MM.1S (cell line): Measurements from ENCODE around the gene EZH2.

Experiments used
- DNase-seq: peaks from one replicate; pipeline ENCODE4 v3.0.0-alpha.2; 2015
- H2AFZ ChIP-seq: fragments of 300-600 bp; sonication (generic); 2 replicates; pipeline ENCODE4 v1.6.0; 2016; ENCODE audit warnings: antibody characterized with exemption, low read length
- H3F3A ChIP-seq: fragments of 300-600 bp; sonication (generic); 2 replicates; pipeline ENCODE4 v1.6.1; 2016; ENCODE audit warnings: mild to moderate bottlenecking, antibody characterized with exemption, low read length, moderate library complexity, mixed read lengths; ENCODE audit not compliant: insufficient read depth
- H3K27ac ChIP-seq: fragments of 300-600 bp; sonication (generic); 2 replicates; pipeline ENCODE4 v1.5.1; 2016; ENCODE audit warnings: mild to moderate bottlenecking, low read length
- H3K27me3 ChIP-seq: fragments of 300-600 bp; sonication (generic); replicated peaks from 2 replicates; pipeline ENCODE4 v1.6.0; 2016; ENCODE audit warnings: low read length; ENCODE audit not compliant: insufficient read depth
- H3K36me3 ChIP-seq: fragments of 300-600 bp; sonication (generic); replicated peaks from 2 replicates; pipeline ENCODE4 v1.6.1; 2016; ENCODE audit warnings: mild to moderate bottlenecking, low read length, mixed read lengths; ENCODE audit not compliant: insufficient read depth
- H3K4me1 ChIP-seq: fragments of 300-600 bp; sonication (generic); 2 replicates; pipeline ENCODE4 v1.6.1; 2016; ENCODE audit warnings: low read length, mixed read lengths
- H3K4me2 ChIP-seq: fragments of 300-600 bp; sonication (generic); 2 replicates; pipeline ENCODE4 v1.6.0; 2016; ENCODE audit warnings: low read depth, low read length
- H3K4me3 ChIP-seq: fragments of 300-600 bp; sonication (generic); 2 replicates; pipeline ENCODE4 v1.5.1; 2016; ENCODE audit warnings: low read length, mixed read lengths
- H3K79me2 ChIP-seq: fragments of 300-600 bp; sonication (generic); 2 replicates; pipeline ENCODE4 v1.6.1; 2016; ENCODE audit warnings: mixed run types, low read length, mixed read lengths
- H3K9ac ChIP-seq: fragments of 300-600 bp; sonication (generic); 2 replicates; pipeline ENCODE4 v1.6.1; 2016; ENCODE audit warnings: low read length, mixed read lengths
- H3K9me2 ChIP-seq: fragments of 300-600 bp; sonication (generic); replicated peaks from 2 replicates; pipeline ENCODE4 v1.6.1; 2016; ENCODE audit warnings: mild to moderate bottlenecking, low read length, mixed read lengths; ENCODE audit not compliant: insufficient read depth
- H3K9me3 ChIP-seq: fragments of 300-600 bp; sonication (generic); replicated peaks from 2 replicates; pipeline ENCODE4 v1.6.1; 2016; ENCODE audit warnings: mild to moderate bottlenecking, low read length, mixed read lengths; ENCODE audit not compliant: insufficient read depth
- H4K20me1 ChIP-seq: fragments of 300-600 bp; sonication (generic); 2 replicates; pipeline ENCODE4 v1.6.1; 2016; ENCODE audit warnings: mild to moderate bottlenecking, low read length, moderate library complexity, mixed read lengths; ENCODE audit not compliant: insufficient read depth
- EZH2 ChIP-seq: fragments of 300-600 bp; sonication (generic); optimal IDR thresholded peaks from 2 replicates; pipeline ENCODE3; 2017; ENCODE audit warnings: low read depth, mild to moderate bottlenecking, antibody characterized with exemption, low read length, mixed read lengths
- EZH2phosphoT487 ChIP-seq: fragments of 300-600 bp; sonication (generic); IDR thresholded peaks from 2 replicates; pipeline ENCODE4 v1.6.1; 2018; ENCODE audit warnings: antibody characterized with exemption, low read length
- TF ChIP-seq, protein P1 (sequence below): fragments of 300-600 bp; sonication (generic); IDR thresholded peaks from 2 replicates; pipeline ENCODE4 v1.5.1; 2016; ENCODE audit warnings: antibody characterized with exemption, low read length, mixed read lengths

Gene EZH2

GRCh38 chr7:148912758-148913541 is 28.9 kb upstream of the EZH2 start:
- Histone ChIP-seq H3K36me3 (no peaks in the 10 kb centered on the region), H3K4me3 (no peak overlapping the region), H3K4me1 (0 out of 2 replicates have a peak, but pooled peaks cover 4% of the 10 kb centered on the region), H3K79me2 (no peaks in the 10 kb centered on the region), H2AFZ (no peak overlapping the region), H3K4me2 (no peak overlapping the region), H3K27me3 (no peaks in the 10 kb centered on the region), H3K9me3 (no peaks in the 10 kb centered on the region), H3K9ac (no peak overlapping the region), H3F3A (no peaks in the 10 kb centered on the region), H3K27ac (no peak overlapping the region), H3K9me2 (no peaks in the 10 kb centered on the region), H4K20me1 (no peaks in the 10 kb centered on the region)
- no peak for DNase-seq
- TF ChIP-seq EZH2phosphoT487 (no peak), EZH2 (no peak)
- TF ChIP-seq, protein P1, sequence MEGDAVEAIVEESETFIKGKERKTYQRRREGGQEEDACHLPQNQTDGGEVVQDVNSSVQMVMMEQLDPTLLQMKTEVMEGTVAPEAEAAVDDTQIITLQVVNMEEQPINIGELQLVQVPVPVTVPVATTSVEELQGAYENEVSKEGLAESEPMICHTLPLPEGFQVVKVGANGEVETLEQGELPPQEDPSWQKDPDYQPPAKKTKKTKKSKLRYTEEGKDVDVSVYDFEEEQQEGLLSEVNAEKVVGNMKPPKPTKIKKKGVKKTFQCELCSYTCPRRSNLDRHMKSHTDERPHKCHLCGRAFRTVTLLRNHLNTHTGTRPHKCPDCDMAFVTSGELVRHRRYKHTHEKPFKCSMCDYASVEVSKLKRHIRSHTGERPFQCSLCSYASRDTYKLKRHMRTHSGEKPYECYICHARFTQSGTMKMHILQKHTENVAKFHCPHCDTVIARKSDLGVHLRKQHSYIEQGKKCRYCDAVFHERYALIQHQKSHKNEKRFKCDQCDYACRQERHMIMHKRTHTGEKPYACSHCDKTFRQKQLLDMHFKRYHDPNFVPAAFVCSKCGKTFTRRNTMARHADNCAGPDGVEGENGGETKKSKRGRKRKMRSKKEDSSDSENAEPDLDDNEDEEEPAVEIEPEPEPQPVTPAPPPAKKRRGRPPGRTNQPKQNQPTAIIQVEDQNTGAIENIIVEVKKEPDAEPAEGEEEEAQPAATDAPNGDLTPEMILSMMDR = no peak

GRCh38 chr7:148912151-148912550 is 28.1 kb upstream of the EZH2 start:
- Histone ChIP-seq H3K4me2 (no peak overlapping the region), H3K27ac (no peak overlapping the region), H3K36me3 (no peaks in the 10 kb centered on the region), H3F3A (no peaks in the 10 kb centered on the region), H4K20me1 (no peaks in the 10 kb centered on the region), H2AFZ (no peak overlapping the region), H3K4me3 (no peak overlapping the region), H3K9ac (no peak overlapping the region), H3K9me2 (no peaks in the 10 kb centered on the region), H3K4me1 (0 out of 2 replicates have a peak, but pooled peaks cover 4% of the 10 kb centered on the region), H3K9me3 (no peaks in the 10 kb centered on the region), H3K27me3 (no peaks in the 10 kb centered on the region), H3K79me2 (no peaks in the 10 kb centered on the region)
- TF ChIP-seq EZH2 (no peak), EZH2phosphoT487 (no peak)
- TF ChIP-seq, protein P1 = no peak
- DNase-seq = no peak

DNA sequence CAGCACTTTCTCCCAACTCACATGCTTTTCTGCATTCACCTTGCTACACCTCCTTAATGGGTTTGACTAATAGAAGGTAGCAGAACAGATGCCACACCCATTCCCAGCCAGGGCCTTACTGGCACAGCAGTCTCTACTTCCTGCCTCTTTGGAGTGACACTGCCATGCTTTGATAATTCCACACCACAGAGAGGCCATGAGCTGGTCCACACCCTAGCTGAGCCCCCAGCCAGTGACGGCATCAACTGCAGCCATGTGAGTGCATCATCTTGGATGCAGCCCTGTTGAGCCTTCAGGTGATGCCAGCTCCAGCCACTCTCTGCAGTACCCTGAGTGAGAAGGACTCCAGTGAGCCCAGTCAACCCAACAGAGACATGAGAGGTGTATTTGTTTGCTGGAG is 27.5 kb upstream of the EZH2 start:
- no peaks in the 10 kb centered on the region for H3K36me3 ChIP-seq
- no peaks in the 10 kb centered on the region for H4K20me1 ChIP-seq
- H3K4me1 ChIP-seq = 0 out of 2 replicates have a peak, but pooled peaks cover 4% of the 10 kb centered on the region
- no peak for DNase-seq
- TF ChIP-seq EZH2phosphoT487 (no peak), EZH2 (no peak)
- no peak overlapping the region for H3K4me3 ChIP-seq
- H3K9me3 ChIP-seq = no peaks in the 10 kb centered on the region
- H3K9ac ChIP-seq = no peak overlapping the region
- no peaks in the 10 kb centered on the region for H3K9me2 ChIP-seq
- H3K27me3 ChIP-seq = no peaks in the 10 kb centered on the region
- H3K27ac ChIP-seq = no peak overlapping the region
- no peaks in the 10 kb centered on the region for H3F3A ChIP-seq
- no peaks in the 10 kb centered on the region for H3K79me2 ChIP-seq
- no peak overlapping the region for H2AFZ ChIP-seq
- H3K4me2 ChIP-seq = no peak overlapping the region

GRCh38 chr7:148909568-148909967 is 25.5 kb upstream of the EZH2 start:
- Histone ChIP-seq H3K27me3 (no peaks in the 10 kb centered on the region), H3K79me2 (no peaks in the 10 kb centered on the region), H3K27ac (no peak overlapping the region), H3F3A (no peaks in the 10 kb centered on the region), H3K9me2 (no peaks in the 10 kb centered on the region), H3K36me3 (no peaks in the 10 kb centered on the region), H3K4me3 (no peak overlapping the region), H3K9me3 (no peaks in the 10 kb centered on the region), H3K9ac (no peak overlapping the region), H2AFZ (no peak overlapping the region), H3K4me1 (0 out of 2 replicates have a peak, but pooled peaks cover 4% of the 10 kb centered on the region), H3K4me2 (no peak overlapping the region), H4K20me1 (no peaks in the 10 kb centered on the region)
- no peak for DNase-seq
- no peak for TF ChIP-seq EZH2
- TF ChIP-seq, protein P1 = no peak
- TF ChIP-seq EZH2phosphoT487 = no peak
